DOHH2 (cell line): ENCODE results near the gene RBM17.
"Not testable (repeated sequence)": the region's sequence is repeated elsewhere in the genome, so short reads cannot be mapped to it uniquely, and the experiment has no call there.

Source experiments
- H3F3A ChIP-seq: fragments of 200-600 bp; sonication (generic), shearing (Covaris generic); 2 replicates; pipeline ENCODE4 v1.6.0; 2016; ENCODE audit warnings: antibody characterized with exemption, mild to moderate bottlenecking; ENCODE audit not compliant: control insufficient read depth, insufficient read depth
- H3K27ac ChIP-seq: fragments of 200-600 bp; sonication (generic); 2 replicates; pipeline ENCODE4 v1.5.1; 2014; ENCODE audit warnings: low read depth, mild to moderate bottlenecking, low read length, moderate library complexity
- H3K27me3 ChIP-seq: fragments of 200-600 bp; sonication (generic); 2 replicates; pipeline ENCODE4 v1.6.1; 2014; ENCODE audit warnings: mild to moderate bottlenecking, low read length, mixed read lengths; ENCODE audit not compliant: control insufficient read depth
- H3K36me3 ChIP-seq: fragments of 200-600 bp; sonication (generic); 2 replicates; pipeline ENCODE4 v1.6.1; 2014; ENCODE audit warnings: mild to moderate bottlenecking, low read length, moderate library complexity, mixed read lengths; ENCODE audit not compliant: control insufficient read depth
- H3K4me1 ChIP-seq: fragments of 200-600 bp; sonication (generic); 2 replicates; pipeline ENCODE4 v1.6.1; 2014; ENCODE audit warnings: mild to moderate bottlenecking, low read length, mixed read lengths; ENCODE audit not compliant: control insufficient read depth
- H3K4me2 ChIP-seq: fragments of 200-600 bp; sonication (generic); 2 replicates; pipeline ENCODE4 v1.6.0; 2014; ENCODE audit warnings: mild to moderate bottlenecking, low read length, moderate library complexity
- H3K4me3 ChIP-seq: fragments of 200-600 bp; sonication (generic); 2 replicates; pipeline ENCODE4 v1.5.1; 2014; ENCODE audit warnings: mild to moderate bottlenecking, low read length, mixed read lengths
- H3K79me2 ChIP-seq: fragments of 200-600 bp; sonication (generic); 2 replicates; pipeline ENCODE4 v1.6.1; 2014; ENCODE audit warnings: mild to moderate bottlenecking, low read length, mixed read lengths; ENCODE audit not compliant: control insufficient read depth
- H3K9me2 ChIP-seq: fragments of 200-600 bp; sonication (generic); replicated peaks from 2 replicates; pipeline ENCODE4 v1.6.1; 2014; ENCODE audit warnings: mild to moderate bottlenecking, low read length, mixed read lengths; ENCODE audit not compliant: control insufficient read depth
- H3K9me3 ChIP-seq: fragments of 200-600 bp; sonication (generic); 2 replicates; pipeline ENCODE4 v1.6.1; 2014; ENCODE audit warnings: antibody characterized with exemption, low read length, mixed read lengths; ENCODE audit not compliant: control insufficient read depth, insufficient read depth
- H4K20me1 ChIP-seq: fragments of 200-600 bp; sonication (generic); 2 replicates; pipeline ENCODE4 v1.6.0; 2014; ENCODE audit warnings: low read depth, mild to moderate bottlenecking, antibody characterized with exemption, low read length, moderate library complexity; ENCODE audit not compliant: control insufficient read depth, insufficient read depth
- CTCF ChIP-seq: fragments of 200-600 bp; sonication (generic); IDR thresholded peaks from one replicate; pipeline ENCODE4 v1.5.1; 2014; ENCODE audit warnings: antibody characterized with exemption, mild to moderate bottlenecking, low read depth, low read length; ENCODE audit not compliant: poor library complexity, severe bottlenecking
- EZH2phosphoT487 ChIP-seq: fragments of 200-600 bp; sonication (generic); IDR thresholded peaks from 2 replicates; pipeline ENCODE4 v1.6.1; 2017; ENCODE audit warnings: borderline replicate concordance, mild to moderate bottlenecking, antibody characterized with exemption, low read length, moderate library complexity, mixed read lengths

RBM17 gene

GRCh38 chr10:6101181-6101580, 12.3 kb downstream of the RBM17 start:
- H3K36me3 ChIP-seq = peaks cover 91% of the 10 kb centered on the region
- H3K27ac ChIP-seq = peak overlapping the region; percentile 30
- H3K9me3 ChIP-seq = no peaks in the 10 kb centered on the region
- H4K20me1 ChIP-seq = no peaks in the 10 kb centered on the region; the same call in 1 of the 2 replicates
- no peaks in the 10 kb centered on the region for H3K9me2 ChIP-seq
- H3F3A ChIP-seq = peaks cover 27% of the 10 kb centered on the region
- H3K4me2 ChIP-seq = peak overlapping the region; percentile 49
- TF ChIP-seq EZH2phosphoT487 (no peak), CTCF (no peak)
- H3K79me2 ChIP-seq = peaks cover 88% of the 10 kb centered on the region
- H3K4me1 ChIP-seq = peaks cover 18% of the 10 kb centered on the region
- H3K27me3 ChIP-seq = no peaks in the 10 kb centered on the region
- H3K4me3 ChIP-seq = peak overlapping the region; percentile 16; the same call in 1 of the 2 replicates

GRCh38 chr10:6102128-6102527, 13.3 kb downstream of the RBM17 start:
- no peaks in the 10 kb centered on the region for H4K20me1 ChIP-seq
- H3K36me3 ChIP-seq = peaks cover 91% of the 10 kb centered on the region
- peaks cover 18% of the 10 kb centered on the region for H3K4me1 ChIP-seq
- no peak overlapping the region for H3K4me2 ChIP-seq
- H3K27me3 ChIP-seq = no peaks in the 10 kb centered on the region
- H3K79me2 ChIP-seq = peaks cover 79% of the 10 kb centered on the region
- peaks cover 33% of the 10 kb centered on the region for H3F3A ChIP-seq
- no peak overlapping the region for H3K4me3 ChIP-seq
- no peak overlapping the region for H3K27ac ChIP-seq
- H3K9me3 ChIP-seq = no peaks in the 10 kb centered on the region
- no peaks in the 10 kb centered on the region for H3K9me2 ChIP-seq
- no peak for TF ChIP-seq CTCF
- no peak for TF ChIP-seq EZH2phosphoT487

GRCh38 chr10:6103591-6103990, 14.8 kb downstream of the RBM17 start:
- Histone ChIP-seq H3K79me2 (peaks cover 64% of the 10 kb centered on the region), H3K36me3 (peaks cover 88% of the 10 kb centered on the region)
- TF ChIP-seq EZH2phosphoT487 (no peak), CTCF (no peak)

GRCh38 chr10:6107616-6108015, 18.8 kb downstream of the RBM17 start:
- H3K27ac ChIP-seq, H3K9me3 ChIP-seq, H3K27me3 ChIP-seq, H3K9me2 ChIP-seq, H3K4me3 ChIP-seq, H4K20me1 ChIP-seq, H3K4me2 ChIP-seq: not testable (repeated sequence)
- peaks cover 94% of the 10 kb centered on the region for H3K36me3 ChIP-seq
- H3F3A ChIP-seq = peaks cover 32% of the 10 kb centered on the region
- peaks cover 13% of the 10 kb centered on the region for H3K4me1 ChIP-seq
- H3K79me2 ChIP-seq = peaks cover 49% of the 10 kb centered on the region

More at GRCh38 chr10:6103591-6103990, 14.8 kb downstream of the RBM17 start:
- H3F3A ChIP-seq = peaks cover 41% of the 10 kb centered on the region
- H3K9me2 ChIP-seq = no peaks in the 10 kb centered on the region
- H3K4me3 ChIP-seq = no peak overlapping the region
- H3K4me2 ChIP-seq = no peak overlapping the region
- peaks cover 25% of the 10 kb centered on the region for H3K4me1 ChIP-seq
- H3K27me3 ChIP-seq = no peaks in the 10 kb centered on the region
- H3K9me3 ChIP-seq = no peaks in the 10 kb centered on the region
- no peak overlapping the region for H3K27ac ChIP-seq
- H4K20me1 ChIP-seq = no peaks in the 10 kb centered on the region
